ENCODE measurements around the gene MAG. TPM values are rescaled to one million over a fixed set of nuclear protein-coding genes. Genes with fewer than 3 reads are reported as not detected.

The MAG gene
- polyA plus RNA-seq, 3 donors, result not detected

DNA sequence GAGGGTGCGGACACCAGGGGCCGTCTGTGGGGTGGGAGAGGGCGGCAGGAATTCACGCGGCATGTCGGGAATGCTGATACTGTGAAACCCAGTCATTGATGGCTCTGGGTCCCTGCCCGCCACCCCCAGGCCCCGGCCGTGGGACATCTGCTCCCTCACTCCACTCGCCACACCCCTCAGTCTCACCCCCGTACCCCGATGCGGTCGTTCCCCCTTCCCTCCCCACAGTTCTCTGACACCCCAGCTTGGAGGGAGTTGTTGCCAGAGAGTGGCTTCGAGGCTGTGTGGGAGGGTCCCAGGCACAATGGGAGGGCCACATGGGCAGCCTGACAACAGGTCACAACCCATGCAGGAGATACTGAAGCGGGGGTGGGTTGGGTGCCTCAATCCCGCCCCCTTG is 1.8 kb downstream of the MAG start:
- Histone ChIP-seq H3K4me1 (ENCODE audit: control insufficient read depth in 1 of 2, insufficient read depth in 2 of 2, low read length in 2 of 2) (peaks cover 12 to 13% of the 10 kb centered on the region in 2 donors), H3K4me2 (replicated peaks; ENCODE audit: extremely low read depth, low read length, poor library complexity, severe bottlenecking) (no peak overlapping the region), H3K27ac (ENCODE audit: low read depth in 1 of 2, low read length in 2 of 2) (no peak overlapping the region), H4K20me1 (ENCODE audit: insufficient read depth, low read length) (no peaks in the 10 kb centered on the region), H3K36me3 (replicated peaks in 1 of 2; ENCODE audit: control insufficient read depth in 1 of 2, insufficient read depth in 2 of 2, low read length in 2 of 2) (no peaks in the 10 kb centered on the region), H3K9me3 (replicated peaks in 1 of 2; ENCODE audit: control insufficient read depth in 1 of 2, insufficient read depth in 1 of 2, low read length in 2 of 2) (no peaks in the 10 kb centered on the region), H3K79me2 (ENCODE audit: insufficient read depth, low read length) (no peaks in the 10 kb centered on the region), H3K4me3 (replicated peaks in 1 of 3; ENCODE audit: low read depth in 2 of 3, low read length in 3 of 3) (no peak overlapping the region), H3K27me3 (ENCODE audit: control insufficient read depth in 2 of 2, insufficient read depth in 2 of 2, low read length in 2 of 2) (peaks cover 0 to 7% of the 10 kb centered on the region in 2 donors), H2AFZ (ENCODE audit: insufficient read depth, low read depth, low read length, poor library complexity, severe bottlenecking) (no peak overlapping the region), H3K9ac (ENCODE audit: insufficient read depth, low read length, poor library complexity, severe bottlenecking) (no peak overlapping the region)
- Mint-ChIP-seq H3K4me3 (no peak overlapping the region), H3K27me3 (ENCODE audit: low read depth in 3 of 3) (peaks cover 10 to 17% (median 15%) of the 10 kb centered on the region in 3 donors), H3K36me3 (no peaks in the 10 kb centered on the region), H3K4me1 (peaks cover 13% of the 10 kb centered on the region), H3K9me3 (peaks cover 0 to 2% (median 0%) of the 10 kb centered on the region in 7 donors), H3K27ac (no peak overlapping the region)
- WGBS (ENCODE audit: insufficient coverage), result 90% methylated on average over 3 of the region's 17 CpGs
- intact Hi-C loops (cut with micrococcal nuclease), result no loop called here
- DNase-seq, result no peak
- TF ChIP-seq, protein P1, sequence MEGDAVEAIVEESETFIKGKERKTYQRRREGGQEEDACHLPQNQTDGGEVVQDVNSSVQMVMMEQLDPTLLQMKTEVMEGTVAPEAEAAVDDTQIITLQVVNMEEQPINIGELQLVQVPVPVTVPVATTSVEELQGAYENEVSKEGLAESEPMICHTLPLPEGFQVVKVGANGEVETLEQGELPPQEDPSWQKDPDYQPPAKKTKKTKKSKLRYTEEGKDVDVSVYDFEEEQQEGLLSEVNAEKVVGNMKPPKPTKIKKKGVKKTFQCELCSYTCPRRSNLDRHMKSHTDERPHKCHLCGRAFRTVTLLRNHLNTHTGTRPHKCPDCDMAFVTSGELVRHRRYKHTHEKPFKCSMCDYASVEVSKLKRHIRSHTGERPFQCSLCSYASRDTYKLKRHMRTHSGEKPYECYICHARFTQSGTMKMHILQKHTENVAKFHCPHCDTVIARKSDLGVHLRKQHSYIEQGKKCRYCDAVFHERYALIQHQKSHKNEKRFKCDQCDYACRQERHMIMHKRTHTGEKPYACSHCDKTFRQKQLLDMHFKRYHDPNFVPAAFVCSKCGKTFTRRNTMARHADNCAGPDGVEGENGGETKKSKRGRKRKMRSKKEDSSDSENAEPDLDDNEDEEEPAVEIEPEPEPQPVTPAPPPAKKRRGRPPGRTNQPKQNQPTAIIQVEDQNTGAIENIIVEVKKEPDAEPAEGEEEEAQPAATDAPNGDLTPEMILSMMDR (IDR thresholded peaks at IDR 0.05), result no peak

DNA sequence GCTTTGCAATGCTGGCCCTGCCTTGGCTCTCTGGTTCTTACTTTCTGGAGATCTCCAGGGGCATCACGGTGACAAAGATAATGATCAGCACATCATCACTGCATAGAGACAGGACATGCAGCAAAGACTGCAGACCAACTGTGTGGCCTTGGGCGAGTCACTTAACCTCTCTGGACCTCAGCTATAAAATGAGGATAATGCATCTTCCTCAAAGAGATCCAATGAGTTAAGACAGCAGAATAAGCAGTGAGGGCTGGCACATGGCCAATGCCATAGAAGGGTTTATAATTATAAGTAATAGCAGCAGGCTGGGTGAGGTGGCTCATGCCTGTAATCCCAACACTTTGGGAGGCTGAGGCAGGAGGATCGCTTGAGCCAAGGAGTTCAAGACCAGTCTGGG is 2.4 kb downstream of the MAG start:
- Histone ChIP-seq H3K27me3 (ENCODE audit: control insufficient read depth in 2 of 2, insufficient read depth in 2 of 2, low read length in 2 of 2) (peaks cover 0 to 7% of the 10 kb centered on the region in 2 donors), H3K27ac (ENCODE audit: low read depth in 1 of 2, low read length in 2 of 2) (no peak overlapping the region), H3K4me2 (replicated peaks; ENCODE audit: extremely low read depth, low read length, poor library complexity, severe bottlenecking) (no peak overlapping the region), H4K20me1 (ENCODE audit: insufficient read depth, low read length) (no peaks in the 10 kb centered on the region), H3K9me3 (replicated peaks in 1 of 2; ENCODE audit: control insufficient read depth in 1 of 2, insufficient read depth in 1 of 2, low read length in 2 of 2) (no peaks in the 10 kb centered on the region), H3K4me1 (ENCODE audit: control insufficient read depth in 1 of 2, insufficient read depth in 2 of 2, low read length in 2 of 2) (peaks cover 12 to 13% of the 10 kb centered on the region in 2 donors), H3K36me3 (replicated peaks in 1 of 2; ENCODE audit: control insufficient read depth in 1 of 2, insufficient read depth in 2 of 2, low read length in 2 of 2) (no peaks in the 10 kb centered on the region), H2AFZ (ENCODE audit: insufficient read depth, low read depth, low read length, poor library complexity, severe bottlenecking) (no peak overlapping the region), H3K9ac (ENCODE audit: insufficient read depth, low read length, poor library complexity, severe bottlenecking) (no peak overlapping the region), H3K79me2 (ENCODE audit: insufficient read depth, low read length) (no peaks in the 10 kb centered on the region), H3K4me3 (replicated peaks in 1 of 3; ENCODE audit: low read depth in 2 of 3, low read length in 3 of 3) (no peak overlapping the region)
- H3K36me3 Mint-ChIP-seq, result no peaks in the 10 kb centered on the region
- H3K4me3 Mint-ChIP-seq, result no peak overlapping the region
- H3K27ac Mint-ChIP-seq, result no peak overlapping the region
- DNase-seq, result no peak
- peaks cover 13% of the 10 kb centered on the region for H3K4me1 Mint-ChIP-seq
- intact Hi-C loops (cut with micrococcal nuclease), result no loop called here
- peaks cover 0 to 2% (median 0%) of the 10 kb centered on the region in 7 donors for H3K9me3 Mint-ChIP-seq
- 64% methylated on average over 2 of the region's 3 CpGs for WGBS (ENCODE audit: insufficient coverage)
- peaks cover 10 to 17% (median 15%) of the 10 kb centered on the region in 3 donors for H3K27me3 Mint-ChIP-seq (ENCODE audit: low read depth in 3 of 3)
- TF ChIP-seq, protein P1 (IDR thresholded peaks at IDR 0.05), result no peak

All from CD14-positive monocyte (primary cell).